GM23338 (cell line): ENCODE measurements around the gene CFTR. TPM values are rescaled to one million over a fixed set of nuclear protein-coding genes. Genes with fewer than 3 reads are reported as not detected.

Experiments used
- ATAC-seq: fragments of 200-7000 bp; cut with Tn5 transposase; 3 replicates; pipeline ENCODE4 v1.9.1; 2020
- DNase-seq: peaks from one replicate; pipeline ENCODE4 v3.0.0-alpha.2; 2015; ENCODE audit warnings: low spot score
- H2AFZ ChIP-seq: fragments of 200-600 bp; sonication (generic); 2 replicates; pipeline ENCODE4 v1.8.0; 2016; ENCODE audit warnings: antibody characterized with exemption, mild to moderate bottlenecking, moderate library complexity
- H3F3A ChIP-seq: fragments of 200-600 bp; sonication (generic); replicated peaks from 2 replicates; pipeline ENCODE4 v1.8.0; 2017; ENCODE audit warnings: antibody characterized with exemption, mixed run types, low read depth
- H3K27ac ChIP-seq: fragments of 200-600 bp; sonication (generic); 2 replicates; pipeline ENCODE4 v1.6.1; 2016; ENCODE audit warnings: low read depth
- H3K27me3 ChIP-seq: fragments of 200-600 bp; sonication (generic); 2 replicates; pipeline ENCODE4 v1.8.0; 2016; ENCODE audit warnings: mild to moderate bottlenecking, mixed run types, moderate library complexity; ENCODE audit not compliant: insufficient read depth
- H3K36me3 ChIP-seq: fragments of 200-600 bp; sonication (generic); 2 replicates; pipeline ENCODE4 v1.8.0; 2016; ENCODE audit warnings: mild to moderate bottlenecking; ENCODE audit not compliant: insufficient read depth
- H3K4me1 ChIP-seq: fragments of 200-600 bp; sonication (generic); 2 replicates; pipeline ENCODE4 v1.8.0; 2016; ENCODE audit warnings: mild to moderate bottlenecking, moderate library complexity; ENCODE audit not compliant: insufficient read depth
- H3K4me2 ChIP-seq: fragments of 200-600 bp; sonication (generic); 2 replicates; pipeline ENCODE4 v1.7.1; 2017; ENCODE audit warnings: mixed run types
- H3K4me3 ChIP-seq: fragments of 200-600 bp; sonication (generic); 2 replicates; pipeline ENCODE4 v1.6.1; 2016; ENCODE audit warnings: mixed run types
- H3K79me2 ChIP-seq: fragments of 200-600 bp; sonication (generic); replicated peaks from 2 replicates; pipeline ENCODE4 v1.8.0; 2017; ENCODE audit warnings: mild to moderate bottlenecking; ENCODE audit not compliant: insufficient read depth
- H3K9me2 ChIP-seq: fragments of 200-600 bp; sonication (generic); 2 replicates; pipeline ENCODE4 v1.8.0; 2017; ENCODE audit not compliant: insufficient read depth
- H4K20me1 ChIP-seq: fragments of 200-600 bp; sonication (generic); replicated peaks from 2 replicates; pipeline ENCODE4 v1.8.0; 2017; ENCODE audit warnings: mild to moderate bottlenecking; ENCODE audit not compliant: insufficient read depth
- H3K27ac Mint-ChIP-seq: 2 replicates; pipeline ENCODE4 v1.8.0; 2020; ENCODE audit warnings: inconsistent platforms, mild to moderate bottlenecking, moderate library complexity, mixed read lengths
- H3K27me3 Mint-ChIP-seq: 3 replicates; pipeline ENCODE4 v1.8.0; 2022; ENCODE audit warnings: low read depth, mild to moderate bottlenecking, moderate library complexity, mixed read lengths, inconsistent platforms; ENCODE audit not compliant: insufficient read depth, poor library complexity
- H3K36me3 Mint-ChIP-seq: 3 replicates; pipeline ENCODE4 v1.8.0; 2021; ENCODE audit warnings: low read depth, mild to moderate bottlenecking, inconsistent platforms, moderate library complexity, mixed read lengths
- H3K4me1 Mint-ChIP-seq: 3 replicates; pipeline ENCODE4 v1.8.0; 2020; ENCODE audit warnings: mild to moderate bottlenecking, inconsistent platforms, mixed read lengths
- H3K4me3 Mint-ChIP-seq: 3 replicates; pipeline ENCODE4 v1.8.0; 2021; ENCODE audit warnings: moderate library complexity, mild to moderate bottlenecking, inconsistent platforms, mixed read lengths
- H3K9me3 Mint-ChIP-seq: 3 replicates; pipeline ENCODE4 v1.8.0; 2020; ENCODE audit warnings: moderate library complexity, mild to moderate bottlenecking, inconsistent platforms, mixed read lengths
- CREB1 ChIP-seq: fragments of 250-450 bp; sonication (Bioruptor Pico); IDR thresholded peaks from 2 replicates; pipeline ENCODE4 v1.5.0; 2020; ENCODE audit warnings: low read depth, mild to moderate bottlenecking, moderate library complexity
- CTCF ChIP-seq, 2 experiments: fragments of 200-600 bp in 1 of 2; sonication (generic) in 1 of 2; conservative IDR thresholded peaks; 2 replicates each; pipeline versions ENCODE4 v1.5.1 to v1.6.1; 2016 to 2017; ENCODE audit warnings: antibody characterized with exemption in 2 of 2, low read depth in 2 of 2, mild to moderate bottlenecking in 2 of 2, moderate library complexity in 1 of 2
- ETS1 ChIP-seq: IDR thresholded peaks from 2 replicates; pipeline ENCODE4 v1.6.1; 2016; ENCODE audit warnings: antibody characterized with exemption
- EZH2 ChIP-seq: fragments of 200-600 bp; sonication (generic); IDR thresholded peaks from one replicate; pipeline ENCODE4 v1.8.0; 2017; ENCODE audit warnings: antibody characterized with exemption, mild to moderate bottlenecking, low read depth; ENCODE audit not compliant: unreplicated experiment
- EZH2phosphoT487 ChIP-seq: fragments of 200-600 bp; sonication (generic); IDR thresholded peaks from one replicate; pipeline ENCODE4 v1.8.1; 2018; ENCODE audit warnings: antibody characterized with exemption; ENCODE audit not compliant: unreplicated experiment
- JUNB ChIP-seq: IDR thresholded peaks from one replicate; pipeline ENCODE4 v1.6.1; 2016; ENCODE audit warnings: antibody characterized with exemption; ENCODE audit not compliant: unreplicated experiment
- NANOG ChIP-seq: IDR thresholded peaks from 2 replicates; pipeline ENCODE4 v1.6.1; 2016; ENCODE audit warnings: antibody characterized with exemption, borderline replicate concordance
- POLR2AphosphoS5 ChIP-seq: IDR thresholded peaks from 2 replicates; pipeline ENCODE4 v1.6.1; 2016; ENCODE audit warnings: antibody characterized with exemption, low read depth
- REST ChIP-seq: IDR thresholded peaks from one replicate; pipeline ENCODE4 v1.6.1; 2018; ENCODE audit warnings: antibody characterized with exemption; ENCODE audit not compliant: unreplicated experiment
- STAT1 ChIP-seq: IDR thresholded peaks from one replicate; pipeline ENCODE4 v1.6.1; 2016; ENCODE audit warnings: antibody characterized with exemption; ENCODE audit not compliant: unreplicated experiment
- ZNF114 ChIP-seq: fragments of 250-450 bp; sonication (Bioruptor Pico); IDR thresholded peaks from 2 replicates; pipeline ENCODE4 v1.5.0; 2020; ENCODE audit warnings: mild to moderate bottlenecking, moderate library complexity
- ZNF331 ChIP-seq: fragments of 250-450 bp; sonication (Bioruptor Pico); IDR thresholded peaks from 2 replicates; pipeline ENCODE4 v1.5.0; 2020; ENCODE audit warnings: low read depth, mild to moderate bottlenecking, moderate library complexity
- ZNF462 ChIP-seq: fragments of 250-450 bp; sonication (Bioruptor Pico); IDR thresholded peaks from 2 replicates; pipeline ENCODE4 v1.5.0; 2020; ENCODE audit warnings: mild to moderate bottlenecking, moderate library complexity
- polyA plus RNA-seq: library from polyadenylated mRNA; unstranded; fragments of >200 nt; fragmentation: Nextera tagmentation; extraction: Ambion mirVana; gene quantifications from 2 replicates; pipeline ENCODE4 v1.2.1, GENCODE V29; 2016
- total RNA-seq: library from RNA; depleted of rRNA; stranded (reverse); fragments of >200 nt; shearing (Covaris generic); gene quantifications from 2 replicates; pipeline ENCODE4 v1.2.3, GENCODE V29; 2014

CFTR gene
- total and polyA plus RNA-seq, 2 experiments from 2014 or later, result 0.45 to 1.2 TPM

GRCh38 chr7:117666689-117667088 is 186.9 kb downstream of the CFTR start:
- no peak overlapping the region for H2AFZ ChIP-seq
- H3K4me3 ChIP-seq, result no peak overlapping the region
- H3K27ac Mint-ChIP-seq, result 0 out of 2 replicates have a peak overlapping the region, but pooled peaks have one; percentile 27
- H3K4me3 Mint-ChIP-seq, result no peak overlapping the region
- H3K27me3 ChIP-seq, result no peaks in the 10 kb centered on the region
- no peaks in the 10 kb centered on the region for H3K79me2 ChIP-seq
- H4K20me1 ChIP-seq, result no peaks in the 10 kb centered on the region
- H3K4me1 ChIP-seq, result peaks cover 8% of the 10 kb centered on the region
- DNase-seq, result no peak
- H3K9me2 ChIP-seq, result no peaks in the 10 kb centered on the region
- no peak overlapping the region for H3K4me2 ChIP-seq
- H3F3A ChIP-seq, result no peaks in the 10 kb centered on the region
- no peak overlapping the region for H3K27ac ChIP-seq
- no peaks in the 10 kb centered on the region for H3K36me3 Mint-ChIP-seq
- H3K27me3 Mint-ChIP-seq, result peaks cover 3% of the 10 kb centered on the region
- H3K9me3 Mint-ChIP-seq, result no peaks in the 10 kb centered on the region
- TF ChIP-seq EZH2phosphoT487 (no peak), JUNB (no peak), ZNF114 (CRISPR knock-in tag) (no peak), ZNF462 (CRISPR knock-in tag) (no peak), REST (no peak), POLR2AphosphoS5 (no peak), CTCF (conservative IDR thresholded peaks at IDR 0.05; ENCODE audit: low read depth in 2 of 2) (no peak), ETS1 (no peak), ZNF331 (no peak), STAT1 (no peak), CREB1 (CRISPR knock-in tag) (no peak), EZH2 (no peak), NANOG (no peak)
- H3K4me1 Mint-ChIP-seq, result peaks cover 18% of the 10 kb centered on the region; the same call in 2 of the 3 replicates
- ATAC-seq, result no peak
- no peaks in the 10 kb centered on the region for H3K36me3 ChIP-seq
